Measurements from ENCODE around the gene UQCRH. TPM values are rescaled to one million over a fixed set of nuclear protein-coding genes. Genes with fewer than 3 reads are reported as not detected.

The UQCRH gene
- polyA plus RNA-seq, 1 experiment: 757 TPM

GRCh38 chr1:46280092-46280491, 23.4 kb upstream of the UQCRH start:
- no peak for DNase-seq (ENCODE audit: low read depth, low spot score)
- Histone ChIP-seq H3K9me3 (ENCODE audit: control insufficient read depth, insufficient read depth, low read length) (no peaks in the 10 kb centered on the region), H3K4me3 (ENCODE audit: low read depth, low read length) (no peak overlapping the region), H3K27me3 (ENCODE audit: control insufficient read depth, insufficient read depth, low read length) (no peaks in the 10 kb centered on the region), H3K27ac (ENCODE audit: low read depth, low read length) (no peak overlapping the region)
- POLR2A ChIA-PET: no interaction called here
- CTCF ChIA-PET: no interaction called here
- TF ChIP-seq CTCF (IDR thresholded peaks at IDR 0.05; ENCODE audit: low read depth, low read length): no peak

GRCh38 chr1:46281021-46281420, 22.5 kb upstream of the UQCRH start:
- Histone ChIP-seq H3K27me3 (ENCODE audit: control insufficient read depth, insufficient read depth, low read length) (no peaks in the 10 kb centered on the region), H3K9me3 (ENCODE audit: control insufficient read depth, insufficient read depth, low read length) (no peaks in the 10 kb centered on the region; the same call in 1 of the 2 replicates), H3K4me3 (ENCODE audit: low read depth, low read length) (no peak overlapping the region), H3K27ac (ENCODE audit: low read depth, low read length) (no peak overlapping the region)
- CTCF ChIA-PET: no interaction called here
- DNase-seq (ENCODE audit: low read depth, low spot score): no peak
- POLR2A ChIA-PET: interaction anchor here (0.6 kb wide), 1 partner anchor 9 kb away, joined by 3 read pairs; no protein-coding TSS in a partner anchor
- no peak for TF ChIP-seq CTCF (IDR thresholded peaks at IDR 0.05; ENCODE audit: low read depth, low read length)

GRCh38 chr1:46284058-46284457, 19.4 kb upstream of the UQCRH start:
- H3K27ac ChIP-seq (ENCODE audit: low read depth, low read length): no peak overlapping the region
- H3K27me3 ChIP-seq (ENCODE audit: control insufficient read depth, insufficient read depth, low read length): no peaks in the 10 kb centered on the region
- no peak overlapping the region for H3K4me3 ChIP-seq (ENCODE audit: low read depth, low read length)
- no peak for DNase-seq (ENCODE audit: low read depth, low spot score)
- TF ChIP-seq CTCF (IDR thresholded peaks at IDR 0.05; ENCODE audit: low read depth, low read length): no peak
- CTCF ChIA-PET: no interaction called here
- POLR2A ChIA-PET: interaction anchor here (0.6 to 1.7 kb wide), 3 partner anchors 9 to 19 kb away, joined by 3 to 14 read pairs (median 6); partner anchors contain the start of genes LRRC41 and UQCRH
- no peaks in the 10 kb centered on the region; the same call in 1 of the 2 replicates for H3K9me3 ChIP-seq (ENCODE audit: control insufficient read depth, insufficient read depth, low read length)

GRCh38 chr1:46284597-46285564, 18.6 kb upstream of the UQCRH start:
- Histone ChIP-seq H3K9me3 (ENCODE audit: control insufficient read depth, insufficient read depth, low read length) (no peaks in the 10 kb centered on the region; the same call in 1 of the 2 replicates), H3K4me3 (ENCODE audit: low read depth, low read length) (no peak overlapping the region), H3K27me3 (ENCODE audit: control insufficient read depth, insufficient read depth, low read length) (no peaks in the 10 kb centered on the region), H3K27ac (ENCODE audit: low read depth, low read length) (peak overlapping the region; percentile 0)
- POLR2A ChIA-PET: interaction anchor here (0.6 to 1.7 kb wide), 3 partner anchors 8 to 18 kb away, joined by 3 to 14 read pairs (median 6); partner anchors contain the start of genes LRRC41 and UQCRH
- DNase-seq (ENCODE audit: low read depth, low spot score): peak; percentile 34
- TF ChIP-seq CTCF (IDR thresholded peaks at IDR 0.05; ENCODE audit: low read depth, low read length): no peak
- CTCF ChIA-PET: interaction anchor here (1.7 kb wide), 1 partner anchor 61 kb away, joined by 4 read pairs; no protein-coding TSS in a partner anchor

Measured in AG04450 (cell line).